AG09319 (cell line): ENCODE results near the gene CDC34.

ENCODE experiments used
- DNase-seq: peaks from one replicate; pipeline ENCODE4 v3.0.0-alpha.2; 2010; ENCODE audit warnings: low read depth; ENCODE audit errors: extremely low read depth
- TF ChIP-seq, protein P1 (sequence below): IDR thresholded peaks from 2 replicates; pipeline ENCODE4 v1.5.1; 2011; ENCODE audit warnings: low read depth, mild to moderate bottlenecking, inconsistent platforms, low read length, moderate library complexity

The CDC34 gene

DNA sequence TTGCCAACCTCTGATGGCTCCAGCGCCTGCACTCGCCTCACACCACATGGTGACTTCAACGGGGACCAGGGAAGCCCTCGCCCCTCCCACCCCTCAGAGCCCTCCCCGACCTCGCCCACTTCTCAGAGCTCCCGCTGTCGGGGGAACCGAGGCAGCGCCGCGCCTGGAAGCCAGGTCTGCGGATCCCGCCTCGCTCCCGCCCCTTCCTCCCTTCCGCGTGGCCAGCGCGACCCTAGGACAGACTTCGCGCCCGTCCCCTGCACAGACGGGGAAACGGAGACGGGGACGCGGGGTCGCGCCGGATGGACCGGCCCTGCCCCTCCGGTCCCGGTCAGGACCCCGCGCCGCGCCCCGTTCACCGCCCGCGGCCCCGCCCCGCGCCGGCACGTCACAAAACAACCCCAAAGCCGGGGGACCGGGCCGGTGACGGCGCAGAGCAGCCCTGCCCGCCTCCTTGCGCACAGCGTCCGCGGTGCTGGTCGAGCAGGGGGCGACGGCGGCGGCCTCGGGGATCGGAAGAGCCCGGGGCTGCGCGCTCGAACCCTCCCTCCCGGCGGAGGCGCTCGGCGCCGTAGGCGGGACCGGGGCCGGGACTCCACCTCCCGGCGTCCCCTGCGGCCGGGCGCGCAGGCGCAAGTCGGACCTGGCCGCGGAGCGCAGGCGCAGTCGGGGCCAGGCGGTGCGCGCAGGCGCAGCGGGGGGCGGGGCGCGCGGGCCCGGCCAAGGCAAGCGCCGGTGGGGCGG, 379 bp upstream of the CDC34 start:
- DNase-seq = peak; percentile 49
- TF ChIP-seq, protein P1, sequence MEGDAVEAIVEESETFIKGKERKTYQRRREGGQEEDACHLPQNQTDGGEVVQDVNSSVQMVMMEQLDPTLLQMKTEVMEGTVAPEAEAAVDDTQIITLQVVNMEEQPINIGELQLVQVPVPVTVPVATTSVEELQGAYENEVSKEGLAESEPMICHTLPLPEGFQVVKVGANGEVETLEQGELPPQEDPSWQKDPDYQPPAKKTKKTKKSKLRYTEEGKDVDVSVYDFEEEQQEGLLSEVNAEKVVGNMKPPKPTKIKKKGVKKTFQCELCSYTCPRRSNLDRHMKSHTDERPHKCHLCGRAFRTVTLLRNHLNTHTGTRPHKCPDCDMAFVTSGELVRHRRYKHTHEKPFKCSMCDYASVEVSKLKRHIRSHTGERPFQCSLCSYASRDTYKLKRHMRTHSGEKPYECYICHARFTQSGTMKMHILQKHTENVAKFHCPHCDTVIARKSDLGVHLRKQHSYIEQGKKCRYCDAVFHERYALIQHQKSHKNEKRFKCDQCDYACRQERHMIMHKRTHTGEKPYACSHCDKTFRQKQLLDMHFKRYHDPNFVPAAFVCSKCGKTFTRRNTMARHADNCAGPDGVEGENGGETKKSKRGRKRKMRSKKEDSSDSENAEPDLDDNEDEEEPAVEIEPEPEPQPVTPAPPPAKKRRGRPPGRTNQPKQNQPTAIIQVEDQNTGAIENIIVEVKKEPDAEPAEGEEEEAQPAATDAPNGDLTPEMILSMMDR = peak; percentile 18

DNA sequence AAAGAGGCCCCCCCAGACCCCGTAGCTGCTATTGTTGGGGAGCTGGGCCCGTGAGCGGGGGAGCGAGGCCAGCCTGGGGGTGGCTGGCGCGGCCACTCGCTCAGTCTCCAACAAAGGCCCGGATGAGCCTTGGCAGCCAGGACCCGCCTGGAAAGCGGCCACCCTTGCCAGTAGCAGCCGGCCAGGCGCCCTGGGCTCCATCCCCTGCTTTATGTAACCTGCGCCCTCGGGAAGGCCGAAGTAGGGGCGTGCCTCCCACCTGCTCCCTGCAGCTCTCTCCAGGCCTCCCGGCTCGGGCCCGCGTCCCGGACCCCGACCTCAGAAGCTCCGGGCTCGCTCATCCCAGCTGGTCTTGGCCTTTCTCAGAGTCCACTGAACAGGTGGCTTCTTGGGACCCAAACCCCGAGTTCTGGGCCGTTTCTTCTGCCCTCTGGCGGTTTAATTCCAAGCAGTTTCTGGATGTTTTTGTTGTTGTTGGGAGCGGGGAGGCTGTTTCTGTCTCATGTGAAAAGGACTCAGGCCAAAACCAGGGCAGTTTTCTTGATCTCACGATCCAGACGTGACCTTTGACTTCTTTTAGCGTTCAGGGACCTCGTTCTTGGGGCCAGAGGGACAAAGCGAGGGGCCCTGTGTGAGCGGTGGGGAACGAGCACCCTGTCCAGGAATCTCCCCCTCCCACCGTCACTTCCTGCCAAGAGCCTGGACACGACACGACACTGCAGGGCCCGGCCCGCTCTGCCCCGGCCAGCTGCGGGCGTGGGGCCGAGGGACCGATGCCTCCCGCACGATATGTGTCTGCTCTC, 1.2 kb downstream of the CDC34 start:
- TF ChIP-seq, protein P1 = peak; percentile 55
- no peak for DNase-seq

DNA sequence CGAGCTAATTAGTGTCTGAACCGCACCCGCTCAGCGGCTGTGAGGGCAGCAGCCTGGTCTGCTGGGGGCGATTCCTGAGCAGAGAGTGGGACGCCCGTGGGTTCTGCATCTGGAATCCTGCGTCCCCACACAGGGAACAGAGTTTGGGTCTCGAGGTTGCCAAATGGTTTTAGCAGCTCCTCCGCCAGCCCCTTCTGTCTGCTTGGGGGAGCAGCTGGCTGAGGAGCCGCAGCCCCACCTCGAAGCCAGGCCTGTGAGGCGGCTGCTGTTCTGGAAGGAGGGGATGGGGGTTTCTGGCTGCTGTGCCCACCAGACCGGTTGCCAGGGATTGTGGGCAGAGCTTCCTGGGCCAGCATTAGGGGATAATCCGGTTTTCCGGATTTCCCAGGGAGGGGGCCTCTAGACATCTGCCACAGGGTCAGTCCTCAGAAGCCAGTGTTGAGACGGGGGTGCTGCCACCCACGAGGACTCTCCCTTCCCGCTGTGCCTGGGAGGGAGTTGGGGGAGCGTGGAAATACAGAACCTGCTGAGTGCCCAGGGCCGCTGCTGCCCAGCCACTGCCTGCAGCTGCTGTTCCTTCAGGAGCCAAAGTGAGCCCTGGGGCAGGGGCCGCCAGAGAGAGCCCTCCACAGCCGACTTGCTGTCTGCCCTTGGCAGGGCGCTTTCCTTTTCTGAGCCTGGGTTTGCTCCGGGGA, 2.0 kb downstream of the CDC34 start:
- TF ChIP-seq, protein P1 = no peak
- DNase-seq = no peak

DNA sequence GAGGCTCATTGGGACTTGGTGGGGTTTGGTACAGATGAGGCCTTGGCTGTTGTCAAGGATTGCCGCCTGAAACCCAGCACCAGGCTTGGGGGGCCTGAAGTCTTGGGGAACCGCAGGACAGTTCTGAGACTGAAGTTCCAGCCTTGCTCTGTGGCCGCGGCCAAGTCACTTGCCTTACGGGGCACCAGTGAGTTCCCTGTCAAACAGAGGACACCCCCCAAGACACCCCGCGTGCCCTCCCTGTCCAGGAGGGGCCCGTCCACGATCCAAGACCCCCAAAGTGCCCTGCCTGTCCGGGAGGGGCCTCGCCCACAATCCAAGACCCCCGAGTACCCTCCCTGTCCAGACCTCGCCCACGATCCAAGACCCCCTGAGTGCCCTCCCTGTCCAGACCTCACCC, 2.5 kb downstream of the CDC34 start:
- no peak for DNase-seq
- TF ChIP-seq, protein P1 = no peak

DNA sequence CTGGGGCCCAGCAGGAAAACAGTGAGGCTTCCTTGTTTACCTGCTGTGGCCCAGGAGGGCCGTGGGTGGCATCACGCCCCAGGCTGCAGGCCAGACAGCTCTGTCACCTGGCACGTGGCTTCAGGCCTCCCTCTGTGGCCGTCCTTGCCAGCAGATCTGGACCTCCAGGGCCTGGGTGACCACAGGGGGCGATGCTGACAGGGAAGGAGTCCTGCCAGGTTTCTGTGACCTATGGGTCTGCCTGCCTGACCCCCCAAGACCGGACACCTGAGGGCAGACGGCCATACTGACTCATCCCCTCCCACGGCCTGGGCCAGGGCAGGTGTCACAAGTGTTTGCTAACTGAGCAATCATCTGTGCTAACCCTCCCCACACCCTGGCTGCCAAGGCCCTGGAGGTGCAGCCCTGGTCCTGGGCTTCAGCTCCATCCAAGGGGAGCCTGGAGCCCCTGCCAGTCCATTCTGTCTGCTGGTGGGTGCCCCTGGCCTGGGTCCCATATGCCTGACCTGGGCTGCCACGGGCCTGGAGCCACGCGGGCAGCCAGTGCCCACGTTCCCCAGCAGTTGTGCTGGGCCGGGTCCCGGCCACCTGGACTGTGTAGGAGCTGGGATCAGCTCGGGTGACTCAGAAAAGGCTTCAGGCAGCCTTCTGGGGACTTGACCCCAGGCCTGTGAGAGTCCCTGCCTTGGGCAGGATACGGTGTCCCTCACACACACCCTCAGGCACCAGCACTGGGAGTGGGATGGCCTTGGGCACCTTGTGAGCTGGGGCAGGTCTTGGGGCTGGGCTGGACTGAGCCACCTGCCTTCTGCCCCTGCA, 3.7 kb downstream of the CDC34 start:
- TF ChIP-seq, protein P1 = no peak; the same call in 1 of the 2 replicates
- DNase-seq = no peak

DNA sequence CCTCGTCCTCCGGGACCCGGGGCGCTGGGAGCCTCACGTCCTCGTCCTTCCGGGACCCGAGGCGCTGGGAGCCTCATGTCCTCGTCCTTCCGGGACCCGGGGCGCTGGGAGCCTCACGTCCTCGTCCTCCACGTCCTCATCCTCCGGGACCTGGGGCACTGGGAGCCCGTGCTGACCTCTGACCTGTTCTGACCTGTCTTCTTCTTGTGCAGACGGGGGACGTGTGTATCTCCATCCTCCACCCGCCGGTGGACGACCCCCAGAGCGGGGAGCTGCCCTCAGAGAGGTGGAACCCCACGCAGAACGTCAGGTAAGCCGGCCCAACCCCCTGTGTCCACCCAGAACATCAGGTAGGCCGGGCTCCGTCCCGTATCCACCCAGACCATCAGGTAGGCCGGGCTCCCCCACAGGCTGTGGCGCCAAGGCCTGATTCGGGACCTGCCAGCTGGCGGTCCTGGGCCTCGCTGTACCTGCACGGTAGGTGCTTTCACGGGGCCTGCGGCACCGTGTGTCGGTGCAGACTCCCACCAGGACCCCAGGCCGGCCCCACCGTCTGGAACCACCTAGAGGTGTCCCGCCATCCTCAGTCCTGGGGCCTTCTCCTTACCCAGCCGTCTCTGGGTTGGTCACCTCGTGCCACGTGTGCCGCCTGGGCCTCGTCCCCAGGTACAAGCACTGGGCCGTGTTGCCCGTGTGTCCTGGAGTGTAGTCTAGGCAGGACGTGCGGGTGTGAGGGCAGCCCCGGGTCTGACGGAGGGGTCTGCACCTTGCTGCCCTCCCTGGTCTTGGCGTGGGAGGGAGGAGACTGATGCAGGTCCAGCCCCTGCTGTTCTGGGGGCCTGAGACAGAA, 4.7 kb downstream of the CDC34 start:
- no peak for DNase-seq
- TF ChIP-seq, protein P1 = no peak
